Right lobe of liver (tissue), 4 donors: Measurements from ENCODE around the gene MGAT2.

Experiments used
- CTCF ChIP-seq, 4 donors: fragments of 200-600 bp in 3 of 4; fragments of 450-650 bp in 1 of 4; IDR thresholded peaks; one replicate each; pipeline versions ENCODE4 v1.5.1 to v1.8.0; 2016 to 2022; ENCODE audit warnings: antibody characterized with exemption in 4 of 4, mild to moderate bottlenecking in 2 of 4
- POLR2A ChIP-seq: fragments of 450-650 bp; IDR thresholded peaks from one replicate; pipeline ENCODE4 v1.6.1; 2017; ENCODE audit warnings: antibody characterized with exemption, mild to moderate bottlenecking
- donor health status: DM: no; HTN: no; CAD: no.
- donor health status: DM: no; HTN: no; CAD: no.
- donor health status: DM: no; HTN: yes; CAD: no.

- TF ChIP-seq CTCF (IDR thresholded peaks at IDR 0.05) (no peak), POLR2A (no peak)
Observed at GRCh38 chr14:49615776-49616175, 4.8 kb upstream of the MGAT2 start.
